ENCODE results near the gene PAWR.

PAWR gene

GRCh38 chr12:79682593-79682992, 8.2 kb downstream of the PAWR start:
- H3K9ac ChIP-seq (ENCODE audit: low read depth, low read length): no peak overlapping the region
- no peaks in the 10 kb centered on the region for H3K27me3 ChIP-seq (ENCODE audit: control insufficient read depth, insufficient read depth, low read length)
- H3K9me3 ChIP-seq (replicated peaks; ENCODE audit: low read length): no peaks in the 10 kb centered on the region
- H3K4me1 ChIP-seq (ENCODE audit: control insufficient read depth, insufficient read depth, low read length): peaks cover 39% of the 10 kb centered on the region
- no peak overlapping the region for H3K4me3 ChIP-seq (ENCODE audit: low read length)
- no peak overlapping the region for H3K4me2 ChIP-seq (ENCODE audit: low read length)
- H3K36me3 ChIP-seq (ENCODE audit: insufficient read depth, low read length): peaks cover 3% of the 10 kb centered on the region

GRCh38 chr12:79681008-79681590, 9.7 kb downstream of the PAWR start:
- Histone ChIP-seq H3K4me2 (ENCODE audit: low read length) (peak overlapping the region; percentile 6), H3K36me3 (ENCODE audit: insufficient read depth, low read length) (peaks cover 3% of the 10 kb centered on the region), H3K27me3 (ENCODE audit: control insufficient read depth, insufficient read depth, low read length) (no peaks in the 10 kb centered on the region), H3K9me3 (replicated peaks; ENCODE audit: low read length) (no peaks in the 10 kb centered on the region), H3K4me1 (ENCODE audit: control insufficient read depth, insufficient read depth, low read length) (peaks cover 24% of the 10 kb centered on the region), H3K4me3 (ENCODE audit: low read length) (no peak overlapping the region), H3K9ac (ENCODE audit: low read depth, low read length) (no peak overlapping the region)

GRCh38 chr12:79680051-79680450, 10.7 kb downstream of the PAWR start:
- Histone ChIP-seq H3K9me3 (replicated peaks; ENCODE audit: low read length) (no peaks in the 10 kb centered on the region), H3K4me1 (ENCODE audit: control insufficient read depth, insufficient read depth, low read length) (peaks cover 15% of the 10 kb centered on the region), H3K9ac (ENCODE audit: low read depth, low read length) (no peak overlapping the region), H3K36me3 (ENCODE audit: insufficient read depth, low read length) (peaks cover 3% of the 10 kb centered on the region), H3K4me3 (ENCODE audit: low read length) (no peak overlapping the region), H3K4me2 (ENCODE audit: low read length) (no peak overlapping the region), H3K27me3 (ENCODE audit: control insufficient read depth, insufficient read depth, low read length) (no peaks in the 10 kb centered on the region)

- Histone ChIP-seq H3K9me3 (replicated peaks; ENCODE audit: low read length) (peaks cover 4% of the 10 kb centered on the region), H3K4me2 (ENCODE audit: low read length) (no peak overlapping the region), H3K4me3 (ENCODE audit: low read length) (no peak overlapping the region), H3K36me3 (ENCODE audit: insufficient read depth, low read length) (peaks cover 3% of the 10 kb centered on the region), H3K27me3 (ENCODE audit: control insufficient read depth, insufficient read depth, low read length) (no peaks in the 10 kb centered on the region), H3K4me1 (ENCODE audit: control insufficient read depth, insufficient read depth, low read length) (peaks cover 9% of the 10 kb centered on the region), H3K9ac (ENCODE audit: low read depth, low read length) (no peak overlapping the region)
Measured at GRCh38 chr12:79678306-79678705, 12.5 kb downstream of the PAWR start.

- Histone ChIP-seq H3K4me3 (ENCODE audit: low read length) (no peak overlapping the region), H3K4me2 (ENCODE audit: low read length) (no peak overlapping the region), H3K9me3 (replicated peaks; ENCODE audit: low read length) (peaks cover 4% of the 10 kb centered on the region), H3K9ac (ENCODE audit: low read depth, low read length) (no peak overlapping the region), H3K27me3 (ENCODE audit: control insufficient read depth, insufficient read depth, low read length) (no peaks in the 10 kb centered on the region), H3K4me1 (ENCODE audit: control insufficient read depth, insufficient read depth, low read length) (peaks cover 9% of the 10 kb centered on the region), H3K36me3 (ENCODE audit: insufficient read depth, low read length) (peaks cover 3% of the 10 kb centered on the region)
Measured at GRCh38 chr12:79677672-79678071, 13.1 kb downstream of the PAWR start.

GRCh38 chr12:79676579-79676978, 14.2 kb downstream of the PAWR start:
- Histone ChIP-seq H3K27me3 (ENCODE audit: control insufficient read depth, insufficient read depth, low read length) (no peaks in the 10 kb centered on the region), H3K4me1 (ENCODE audit: control insufficient read depth, insufficient read depth, low read length) (peaks cover 8% of the 10 kb centered on the region), H3K4me3 (ENCODE audit: low read length) (no peak overlapping the region), H3K4me2 (ENCODE audit: low read length) (no peak overlapping the region), H3K36me3 (ENCODE audit: insufficient read depth, low read length) (peaks cover 3% of the 10 kb centered on the region), H3K9me3 (replicated peaks; ENCODE audit: low read length) (peaks cover 4% of the 10 kb centered on the region), H3K9ac (ENCODE audit: low read depth, low read length) (no peak overlapping the region)

GRCh38 chr12:79674629-79675028, 16.1 kb downstream of the PAWR start:
- no peak overlapping the region for H3K4me2 ChIP-seq (ENCODE audit: low read length)
- peaks cover 12% of the 10 kb centered on the region for H3K4me1 ChIP-seq (ENCODE audit: control insufficient read depth, insufficient read depth, low read length)
- no peaks in the 10 kb centered on the region for H3K27me3 ChIP-seq (ENCODE audit: control insufficient read depth, insufficient read depth, low read length)
- no peaks in the 10 kb centered on the region for H3K36me3 ChIP-seq (ENCODE audit: insufficient read depth, low read length)
- H3K9ac ChIP-seq (ENCODE audit: low read depth, low read length): no peak overlapping the region
- peaks cover 4% of the 10 kb centered on the region for H3K9me3 ChIP-seq (replicated peaks; ENCODE audit: low read length)
- no peak overlapping the region for H3K4me3 ChIP-seq (ENCODE audit: low read length)

GRCh38 chr12:79673354-79673753, 17.4 kb downstream of the PAWR start:
- Histone ChIP-seq H3K4me1 (ENCODE audit: control insufficient read depth, insufficient read depth, low read length) (peaks cover 19% of the 10 kb centered on the region), H3K4me2 (ENCODE audit: low read length) (no peak overlapping the region), H3K27me3 (ENCODE audit: control insufficient read depth, insufficient read depth, low read length) (no peaks in the 10 kb centered on the region), H3K9ac (ENCODE audit: low read depth, low read length) (no peak overlapping the region), H3K9me3 (replicated peaks; ENCODE audit: low read length) (peaks cover 4% of the 10 kb centered on the region), H3K4me3 (ENCODE audit: low read length) (no peak overlapping the region), H3K36me3 (ENCODE audit: insufficient read depth, low read length) (peaks cover 2% of the 10 kb centered on the region)

GRCh38 chr12:79668113-79668512, 22.7 kb downstream of the PAWR start:
- Histone ChIP-seq H3K4me1 (ENCODE audit: control insufficient read depth, insufficient read depth, low read length) (peaks cover 19% of the 10 kb centered on the region), H3K27me3 (ENCODE audit: control insufficient read depth, insufficient read depth, low read length) (no peaks in the 10 kb centered on the region)

GRCh38 chr12:79665212-79665887, 25.4 kb downstream of the PAWR start:
- peaks cover 3% of the 10 kb centered on the region for H3K36me3 ChIP-seq (ENCODE audit: insufficient read depth, low read length)
- no peaks in the 10 kb centered on the region for H3K27me3 ChIP-seq (ENCODE audit: control insufficient read depth, insufficient read depth, low read length)
- H3K4me2 ChIP-seq (ENCODE audit: low read length): no peak overlapping the region
- H3K9ac ChIP-seq (ENCODE audit: low read depth, low read length): no peak overlapping the region
- H3K4me1 ChIP-seq (ENCODE audit: control insufficient read depth, insufficient read depth, low read length): peaks cover 21% of the 10 kb centered on the region
- no peak overlapping the region for H3K4me3 ChIP-seq (ENCODE audit: low read length)
- no peaks in the 10 kb centered on the region for H3K9me3 ChIP-seq (replicated peaks; ENCODE audit: low read length)

More at GRCh38 chr12:79668113-79668512, 22.7 kb downstream of the PAWR start:
- Histone ChIP-seq H3K9me3 (replicated peaks; ENCODE audit: low read length) (no peaks in the 10 kb centered on the region), H3K4me3 (ENCODE audit: low read length) (no peak overlapping the region), H3K36me3 (ENCODE audit: insufficient read depth, low read length) (peaks cover 3% of the 10 kb centered on the region), H3K9ac (ENCODE audit: low read depth, low read length) (no peak overlapping the region), H3K4me2 (ENCODE audit: low read length) (no peak overlapping the region)

- Histone ChIP-seq H3K27me3 (ENCODE audit: control insufficient read depth, insufficient read depth, low read length) (no peaks in the 10 kb centered on the region), H3K36me3 (ENCODE audit: insufficient read depth, low read length) (peaks cover 3% of the 10 kb centered on the region), H3K4me1 (ENCODE audit: control insufficient read depth, insufficient read depth, low read length) (peaks cover 13% of the 10 kb centered on the region), H3K4me3 (ENCODE audit: low read length) (no peak overlapping the region), H3K4me2 (ENCODE audit: low read length) (no peak overlapping the region), H3K9ac (ENCODE audit: low read depth, low read length) (no peak overlapping the region), H3K9me3 (replicated peaks; ENCODE audit: low read length) (no peaks in the 10 kb centered on the region)
Measured at GRCh38 chr12:79664518-79664917, 26.2 kb downstream of the PAWR start.
